WI38 (cell line): Measurements from ENCODE around the gene CA11.

Experiments
- H3K4me3 ChIP-seq: 2 replicates; pipeline ENCODE4 v1.5.1; 2011; ENCODE audit warnings: low read depth, mild to moderate bottlenecking, control low read depth, low read length
- CTCF ChIP-seq: IDR thresholded peaks from 2 replicates; pipeline ENCODE4 v1.5.1; 2012; ENCODE audit warnings: low read depth, mild to moderate bottlenecking, control low read depth, low read length

Gene CA11

GRCh38 chr19:48625891-48626327 lies 20.1 kb downstream of the CA11 start:
- no peak for TF ChIP-seq CTCF
- no peak overlapping the region for H3K4me3 ChIP-seq

DNA sequence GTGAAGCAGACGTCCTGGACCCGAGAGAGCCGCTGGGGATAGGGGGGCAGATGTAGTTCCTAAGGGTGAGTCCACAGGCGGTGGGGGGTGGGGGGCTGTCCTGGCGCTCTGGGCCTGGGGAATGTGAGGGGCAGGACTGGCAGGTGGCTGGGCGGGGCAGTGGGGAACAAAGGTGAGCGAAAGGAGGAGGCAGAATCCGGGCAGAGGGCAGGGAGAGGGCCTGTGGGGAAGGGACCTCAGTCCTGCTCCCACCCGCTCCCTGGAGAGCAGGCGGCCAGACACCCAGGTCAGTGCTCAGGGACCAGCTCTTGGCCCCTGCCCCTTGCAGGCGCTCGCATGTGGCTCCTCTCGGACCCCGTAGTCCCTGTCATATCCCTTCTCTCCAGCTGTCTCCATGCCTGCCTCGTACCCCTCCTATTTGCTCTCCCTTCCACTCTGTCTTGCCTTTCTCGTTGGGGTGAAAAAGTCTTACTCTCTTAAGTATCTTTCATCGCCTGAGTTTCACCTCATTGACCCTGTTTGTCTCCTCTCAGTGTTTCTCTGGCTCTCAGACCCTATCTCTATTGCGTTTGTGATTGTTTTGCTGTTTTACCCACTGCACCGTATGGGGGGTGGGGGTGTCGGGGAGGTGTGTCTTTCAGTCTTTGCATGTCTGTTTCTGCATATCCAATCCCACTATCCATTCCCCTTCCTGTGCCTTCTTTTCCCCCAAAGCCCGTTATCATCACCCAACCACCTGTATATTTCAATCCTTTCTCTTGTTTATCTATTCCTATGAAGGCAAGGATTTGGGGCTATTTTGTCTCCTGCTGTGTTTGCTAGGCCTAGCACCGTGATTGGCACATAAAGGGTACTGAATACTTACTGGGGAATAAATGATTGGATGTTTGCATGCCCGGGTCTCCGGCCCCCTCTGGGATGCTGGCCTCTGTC lies 20.9 kb downstream of the CA11 start:
- peak overlapping the region; percentile 62 for H3K4me3 ChIP-seq
- TF ChIP-seq CTCF = no peak

GRCh38 chr19:48624067-48624594 lies 21.9 kb downstream of the CA11 start:
- H3K4me3 ChIP-seq = peak overlapping the region; percentile 62
- no peak for TF ChIP-seq CTCF

GRCh38 chr19:48623556-48624066 lies 22.4 kb downstream of the CA11 start:
- H3K4me3 ChIP-seq = peak overlapping the region; percentile 34
- no peak for TF ChIP-seq CTCF

DNA sequence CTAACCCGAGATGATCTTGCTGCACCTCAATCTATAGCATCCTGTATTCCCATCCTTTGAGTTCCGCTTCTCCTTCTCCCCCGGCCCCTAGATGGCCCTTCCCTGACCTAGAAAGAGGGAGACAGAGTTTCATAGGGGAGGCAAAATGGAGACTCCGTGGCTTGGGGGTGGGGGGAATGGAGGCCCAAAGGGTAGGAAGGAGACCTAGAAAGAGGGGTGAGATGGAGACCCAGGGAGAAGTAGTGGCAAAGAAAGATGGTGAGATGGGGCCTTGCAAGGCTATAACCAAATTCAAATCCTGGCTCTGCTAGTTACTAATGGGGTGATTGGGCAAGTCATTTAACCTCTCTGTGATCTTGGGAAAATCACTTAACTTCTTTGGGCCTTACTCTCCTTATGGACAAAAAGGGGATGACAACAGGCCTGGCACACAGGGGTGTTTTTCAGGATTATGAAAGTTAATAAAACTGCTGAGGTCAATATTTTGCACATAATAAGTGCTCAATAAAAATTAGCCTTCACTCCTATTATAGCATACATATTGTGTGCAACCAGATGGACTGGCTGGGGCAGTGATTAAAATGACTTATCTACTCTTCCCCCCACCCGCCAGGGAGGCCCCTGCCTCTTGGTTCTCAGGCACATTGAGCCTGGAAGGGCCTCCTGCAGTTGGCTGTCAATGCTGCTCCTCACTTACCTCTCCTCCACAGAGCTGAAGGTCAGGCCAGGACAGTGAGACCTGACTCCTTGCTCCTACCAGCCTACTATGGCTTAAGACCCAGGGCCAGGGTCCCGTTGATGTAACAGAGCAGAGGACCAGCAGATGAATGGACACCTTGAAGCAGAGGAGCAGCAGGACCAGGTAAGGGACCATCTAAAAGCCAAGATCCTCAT lies 26.0 kb downstream of the CA11 start:
- no peak for TF ChIP-seq CTCF
- peak overlapping the region; percentile 100 for H3K4me3 ChIP-seq

GRCh38 chr19:48618916-48619691 lies 26.9 kb downstream of the CA11 start, which contains the start of the genes RPL18 and SPHK2:
Gene RPL18 (minus strand): TSS chr19:48619178. CDS start chr19:48619143, 35 bp downstream.
Gene SPHK2 (plus strand): TSS chr19:48619506. CDS start chr19:48620515, 1,009 bp downstream.
- H3K4me3 ChIP-seq = peak within 1 kb of the TSS; percentile 100
- no peak for TF ChIP-seq CTCF
